RKO (cell line): ENCODE results near the gene MACF1.
A peak's percentile ranks its signal among the peaks of the same experiment; 100 is the strongest.

Experiments
- DNase-seq: peaks from one replicate; pipeline ENCODE4 v3.0.0-alpha.2; 2016; ENCODE audit warnings: low spot score

The MACF1 gene

GRCh38 chr1:39354572-39354971 lies 150.1 kb downstream of the MACF1 start:
- no peak for DNase-seq

GRCh38 chr1:39358491-39358890 lies 154.0 kb downstream of the MACF1 start:
- DNase-seq = no peak

DNA sequence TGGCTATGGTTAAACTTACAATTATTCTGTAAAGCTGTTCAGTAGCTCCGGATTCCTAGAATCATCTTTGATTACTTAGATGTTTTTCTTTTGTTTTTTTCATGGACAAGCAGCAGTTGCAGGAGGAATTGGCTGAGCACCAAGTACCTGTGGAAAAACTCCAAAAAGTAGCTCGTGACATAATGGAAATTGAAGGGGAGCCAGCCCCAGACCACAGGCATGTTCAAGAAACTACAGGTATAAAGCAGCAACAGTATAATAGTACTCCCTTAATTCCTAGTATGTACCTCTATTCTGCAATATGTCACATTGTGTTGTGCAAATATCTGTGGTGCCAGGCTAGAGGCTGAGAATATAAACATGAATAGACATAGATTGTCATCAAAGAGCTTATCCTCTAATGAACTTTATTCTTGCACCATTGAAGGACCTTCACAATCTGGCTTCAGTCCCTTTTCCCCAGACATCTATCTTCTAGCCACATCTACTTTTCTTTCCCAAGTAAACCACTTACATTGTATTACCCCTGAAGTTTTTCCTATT lies 154.6 kb downstream of the MACF1 start:
- no peak for DNase-seq

- DNase-seq = no peak
Measured at GRCh38 chr1:39360731-39361130, 156.2 kb downstream of the MACF1 start.

DNA sequence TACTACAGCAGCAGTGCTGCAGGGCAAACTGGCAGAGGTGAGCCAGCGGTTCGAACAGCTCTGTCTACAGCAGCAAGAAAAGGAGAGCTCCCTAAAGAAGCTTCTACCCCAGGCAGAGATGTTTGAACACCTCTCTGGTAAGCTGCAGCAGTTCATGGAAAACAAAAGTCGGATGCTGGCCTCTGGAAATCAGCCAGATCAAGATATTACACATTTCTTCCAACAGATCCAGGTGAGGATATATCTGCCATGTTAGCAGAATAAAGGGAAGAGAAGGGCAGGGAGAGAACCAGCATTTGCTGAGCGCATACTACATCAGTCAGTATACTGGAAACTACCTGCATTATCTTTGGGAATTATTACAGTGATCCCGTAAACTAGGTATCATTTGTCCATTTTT lies 157.0 kb downstream of the MACF1 start:
- no peak for DNase-seq

GRCh38 chr1:39363267-39363666 lies 158.8 kb downstream of the MACF1 start:
- DNase-seq = no peak

DNA sequence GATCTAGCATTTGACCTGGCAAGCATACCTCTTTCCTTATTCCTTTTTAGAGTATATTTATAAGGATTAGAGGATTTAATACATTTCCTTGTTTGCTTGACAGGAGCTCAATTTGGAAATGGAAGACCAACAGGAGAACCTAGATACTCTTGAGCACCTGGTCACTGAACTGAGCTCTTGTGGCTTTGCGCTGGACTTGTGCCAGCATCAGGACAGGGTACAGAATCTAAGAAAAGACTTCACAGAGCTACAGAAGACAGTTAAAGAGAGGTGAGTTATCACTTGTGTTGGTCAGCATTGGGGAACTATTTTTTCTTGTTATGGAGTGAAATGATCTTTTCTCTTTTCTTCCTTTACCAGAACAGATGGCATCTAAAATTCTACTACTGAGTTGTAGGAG lies 163.6 kb downstream of the MACF1 start:
- DNase-seq = no peak

DNA sequence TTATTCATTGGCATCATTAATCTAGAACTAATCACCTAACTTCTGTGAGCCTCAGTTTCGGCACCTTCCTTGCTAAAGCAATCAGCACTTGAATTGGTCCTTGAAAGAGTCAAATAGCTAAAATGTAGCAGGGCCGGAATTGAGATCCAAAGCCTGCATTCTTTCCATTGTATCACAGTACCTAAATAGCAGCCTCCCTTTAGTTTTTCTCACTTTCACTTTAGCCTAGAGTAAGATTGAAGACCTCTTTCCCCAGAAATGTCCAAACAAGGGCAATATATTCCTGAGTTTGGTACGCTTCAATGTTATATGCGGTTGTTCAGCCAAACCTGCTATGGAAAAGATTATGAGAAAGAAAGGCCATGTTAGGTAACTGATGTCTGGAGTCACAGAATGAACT lies 165.1 kb downstream of the MACF1 start:
- no peak for DNase-seq

GRCh38 chr1:39370602-39371001 lies 166.1 kb downstream of the MACF1 start:
- no peak for DNase-seq

DNA sequence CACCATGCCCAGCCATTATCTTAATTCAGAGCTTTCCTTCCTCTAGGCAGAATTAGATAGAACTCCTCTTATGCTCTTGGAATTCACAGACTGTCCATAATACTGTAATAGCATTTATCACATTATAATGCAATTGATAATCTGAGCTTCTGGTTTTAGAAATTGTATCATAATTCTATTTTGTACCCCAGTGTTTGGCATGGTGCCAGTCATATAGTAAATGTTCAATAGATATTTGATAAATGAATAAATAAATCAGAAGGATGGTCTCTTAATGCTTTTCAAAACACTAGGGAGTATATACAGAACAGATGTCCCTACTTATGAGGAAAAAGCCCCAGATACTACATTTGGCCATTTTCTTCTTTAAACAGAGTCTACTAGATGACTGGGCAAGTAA lies 167.6 kb downstream of the MACF1 start:
- DNase-seq = no peak

GRCh38 chr1:39376656-39377055 lies 172.2 kb downstream of the MACF1 start:
- DNase-seq = no peak

- no peak for DNase-seq
Measured at GRCh38 chr1:39378377-39378776, 173.9 kb downstream of the MACF1 start.

DNA sequence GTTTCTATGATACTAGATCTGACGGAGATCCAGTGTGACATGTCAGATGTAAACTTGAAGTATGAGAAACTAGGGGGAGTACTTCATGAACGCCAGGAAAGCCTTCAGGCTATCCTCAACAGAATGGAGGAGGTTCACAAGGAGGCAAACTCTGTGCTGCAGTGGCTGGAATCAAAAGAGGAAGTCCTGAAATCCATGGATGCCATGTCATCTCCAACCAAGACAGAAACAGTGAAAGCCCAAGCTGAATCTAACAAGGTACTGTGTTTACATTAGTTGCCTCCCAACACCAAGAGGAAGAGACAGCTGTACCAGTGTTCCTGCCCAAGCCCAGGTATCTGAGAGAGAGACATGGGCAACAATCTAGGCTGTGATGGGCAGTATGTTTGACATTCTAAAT lies 174.7 kb downstream of the MACF1 start:
- DNase-seq = no peak

- no peak for DNase-seq
Measured at GRCh38 chr1:39380036-39380435, 175.5 kb downstream of the MACF1 start.

GRCh38 chr1:39381839-39382238 lies 177.3 kb downstream of the MACF1 start:
- no peak for DNase-seq

- DNase-seq = no peak
Measured at GRCh38 chr1:39384305-39384704, 179.8 kb downstream of the MACF1 start.

- DNase-seq = no peak
Measured at GRCh38 chr1:39385067-39385988, 180.8 kb downstream of the MACF1 start.

- DNase-seq = no peak
Measured at GRCh38 chr1:39386997-39387396, 182.5 kb downstream of the MACF1 start.

- DNase-seq = peak; percentile 68
Measured at GRCh38 chr1:39387452-39387851, 183.0 kb downstream of the MACF1 start.

DNA sequence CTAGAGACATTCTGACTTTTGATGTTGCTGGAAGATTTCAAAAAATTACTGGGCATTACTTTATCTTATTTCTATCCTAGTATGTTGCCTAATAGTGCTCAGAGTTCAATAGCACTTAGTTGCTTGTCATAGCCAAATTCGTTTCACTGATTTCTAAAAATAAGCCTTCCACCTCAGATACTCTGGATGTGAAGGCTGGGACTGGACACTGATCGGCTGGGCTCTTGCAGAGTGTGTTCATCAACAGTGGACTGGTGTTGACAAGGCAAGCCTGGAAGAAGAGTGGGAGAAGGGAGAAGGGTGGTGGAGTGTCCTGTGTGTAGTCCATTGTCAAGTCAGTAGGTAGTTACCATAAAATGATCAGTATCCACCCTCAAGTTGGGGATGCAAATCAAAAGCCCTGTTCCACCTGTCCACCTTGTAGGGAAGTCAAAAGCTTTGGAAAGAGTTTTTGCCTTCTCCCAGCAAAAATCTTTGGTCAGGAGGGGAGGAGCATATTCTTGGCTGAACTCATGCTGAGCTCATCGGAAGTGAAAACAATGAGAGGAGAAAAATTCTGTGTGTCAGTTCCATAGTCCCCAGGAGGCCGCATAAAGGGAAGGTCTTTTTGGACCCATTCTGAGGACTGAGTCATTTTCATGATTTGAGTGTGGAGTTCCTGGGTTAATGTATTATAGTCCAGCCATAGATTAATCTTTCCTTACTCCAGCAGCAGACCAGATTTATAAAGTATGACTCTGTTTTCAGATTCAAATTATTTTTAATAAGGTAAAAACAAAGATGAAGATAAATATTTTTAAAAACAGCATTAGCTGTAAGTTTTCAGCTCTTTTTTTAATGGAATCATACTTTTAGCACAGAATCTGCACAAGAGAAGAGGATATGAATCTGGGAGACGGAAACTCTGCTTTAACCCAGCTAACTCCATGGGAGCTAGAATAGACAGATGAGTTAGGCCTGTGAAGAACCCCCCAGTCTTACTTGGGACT lies 187.5 kb downstream of the MACF1 start:
- DNase-seq = peak; percentile 95

DNA sequence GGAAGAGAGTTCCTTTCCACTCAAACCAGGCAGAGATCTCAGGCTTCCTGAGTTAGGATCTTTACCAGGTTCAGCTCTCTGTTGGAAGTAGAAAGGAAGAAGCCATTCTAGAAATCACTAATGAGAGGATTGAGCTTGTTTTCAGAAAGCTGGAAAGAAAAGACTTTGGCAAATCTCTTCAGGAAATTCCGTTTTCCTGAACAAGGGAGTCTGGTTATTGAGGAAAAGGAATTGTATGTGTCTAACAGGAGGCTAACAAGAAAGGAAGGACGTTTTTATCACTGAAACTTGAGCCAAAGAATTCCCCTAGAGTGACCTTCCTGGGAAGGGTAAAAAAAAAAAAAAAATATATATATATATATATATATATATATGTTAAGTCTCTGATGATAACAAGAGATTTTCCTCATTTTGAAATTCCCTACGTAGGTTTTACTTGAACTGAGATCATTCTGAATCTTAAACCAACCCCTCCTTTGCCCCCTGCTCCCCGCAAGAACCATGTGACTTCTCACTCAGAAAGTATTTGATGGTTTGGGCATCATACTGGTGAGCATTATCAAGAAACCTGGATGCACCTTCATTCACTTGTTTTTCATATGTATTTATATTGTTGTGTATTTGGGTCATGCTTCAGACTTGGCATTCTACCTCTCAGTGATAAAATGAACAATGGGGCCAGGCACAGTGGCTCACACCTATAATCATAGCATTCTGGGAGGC lies 188.5 kb downstream of the MACF1 start:
- DNase-seq = no peak

- DNase-seq = no peak
Measured at GRCh38 chr1:39393645-39394044, 189.2 kb downstream of the MACF1 start.
